NOMO-1 treated with DMSO at 0.1 percent for 48 hours (cell line): ENCODE results near the gene ETV4.

Experiments
- DNase-seq: peaks from one replicate; lab custom pipeline; 2025; ENCODE audit not compliant: unreplicated experiment; lab: John Stamatoyannopoulos, UW

Gene ETV4

GRCh38 chr17:43573579-43574321 lies 27.6 kb upstream of the ETV4 start:
- DNase-seq, result no peak

- no peak for DNase-seq
Observed at GRCh38 chr17:43572368-43572980, 26.3 kb upstream of the ETV4 start.

- no peak for DNase-seq
Observed at GRCh38 chr17:43570518-43570928, 24.4 kb upstream of the ETV4 start.

- no peak for DNase-seq
Observed at GRCh38 chr17:43568506-43569082, 22.5 kb upstream of the ETV4 start.

GRCh38 chr17:43563600-43564594 lies 17.8 kb upstream of the ETV4 start:
- no peak for DNase-seq

GRCh38 chr17:43562679-43563599 lies 16.8 kb upstream of the ETV4 start:
- DNase-seq, result no peak

- peak; percentile 15 for DNase-seq
Observed at GRCh38 chr17:43560461-43561427, 14.6 kb upstream of the ETV4 start.

- DNase-seq, result no peak
Observed at GRCh38 chr17:43559161-43559816, 13.1 kb upstream of the ETV4 start.

- DNase-seq, result no peak
Observed at GRCh38 chr17:43558805-43559160, 12.6 kb upstream of the ETV4 start.

- peak; percentile 99 for DNase-seq
Observed at GRCh38 chr17:43556292-43556691, 10.2 kb upstream of the ETV4 start.

GRCh38 chr17:43554857-43555256 lies 8.7 kb upstream of the ETV4 start:
- no peak for DNase-seq

GRCh38 chr17:43553573-43553972 lies 7.4 kb upstream of the ETV4 start:
- DNase-seq, result no peak

GRCh38 chr17:43552229-43552837 lies 6.2 kb upstream of the ETV4 start:
- DNase-seq, result no peak

- peak; percentile 65 for DNase-seq
Observed at GRCh38 chr17:43550754-43551153, 4.6 kb upstream of the ETV4 start.

GRCh38 chr17:43549496-43549895 lies 3.4 kb upstream of the ETV4 start:
- no peak for DNase-seq

- no peak for DNase-seq
Observed at GRCh38 chr17:43548689-43549379, 2.7 kb upstream of the ETV4 start.

GRCh38 chr17:43547659-43548256 lies 1.6 kb upstream of the ETV4 start:
- DNase-seq, result no peak
